Measurements from ENCODE around the gene MRPL33.

Gene MRPL33

GRCh38 chr2:27823135-27823534, 51.6 kb downstream of the MRPL33 start:
- no peak for DNase-seq
- no peak overlapping the region for H3K4me3 ChIP-seq (ENCODE audit: insufficient read depth, low read depth, low read length, poor library complexity, severe bottlenecking)
- H3K36me3 ChIP-seq (ENCODE audit: control insufficient read depth, insufficient read depth, low read length): peaks cover 5% of the 10 kb centered on the region
- no peaks in the 10 kb centered on the region for H3K9me3 ChIP-seq (ENCODE audit: control insufficient read depth, low read length)
- H3K27me3 ChIP-seq (replicated peaks; ENCODE audit: control insufficient read depth, insufficient read depth, low read length, poor library complexity, severe bottlenecking): no peaks in the 10 kb centered on the region
- H3K4me1 ChIP-seq (ENCODE audit: control insufficient read depth, insufficient read depth, low read length, poor library complexity, severe bottlenecking): no peaks in the 10 kb centered on the region
- no peak overlapping the region for H3K27ac ChIP-seq (ENCODE audit: insufficient read depth, low read length, poor library complexity, severe bottlenecking)

DNA sequence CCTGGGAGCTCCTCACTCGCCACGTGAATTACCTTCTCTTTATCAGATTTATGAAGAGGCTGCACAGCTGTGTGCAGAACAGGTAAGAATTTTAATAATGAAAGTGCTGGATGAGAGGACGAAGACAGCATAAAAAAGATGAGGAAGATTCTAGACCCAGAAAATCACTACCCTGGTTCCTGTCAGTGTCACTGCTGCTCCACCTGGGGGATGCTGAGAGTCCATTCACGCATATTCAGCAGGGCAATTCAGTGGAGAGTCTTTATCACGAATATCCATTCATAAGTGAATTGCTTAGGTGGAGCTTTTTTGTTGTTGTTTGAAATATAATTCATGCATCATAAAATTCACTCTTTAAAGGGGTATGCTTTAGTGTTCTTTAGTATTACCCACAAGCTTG, 52.0 kb downstream of the MRPL33 start:
- H3K27ac ChIP-seq (ENCODE audit: insufficient read depth, low read length, poor library complexity, severe bottlenecking): no peak overlapping the region
- H3K4me3 ChIP-seq (ENCODE audit: insufficient read depth, low read depth, low read length, poor library complexity, severe bottlenecking): no peak overlapping the region
- no peak for DNase-seq
- H3K4me1 ChIP-seq (ENCODE audit: control insufficient read depth, insufficient read depth, low read length, poor library complexity, severe bottlenecking): no peaks in the 10 kb centered on the region
- H3K9me3 ChIP-seq (ENCODE audit: control insufficient read depth, low read length): no peaks in the 10 kb centered on the region
- no peaks in the 10 kb centered on the region for H3K27me3 ChIP-seq (replicated peaks; ENCODE audit: control insufficient read depth, insufficient read depth, low read length, poor library complexity, severe bottlenecking)
- peaks cover 5% of the 10 kb centered on the region for H3K36me3 ChIP-seq (ENCODE audit: control insufficient read depth, insufficient read depth, low read length)

DNA sequence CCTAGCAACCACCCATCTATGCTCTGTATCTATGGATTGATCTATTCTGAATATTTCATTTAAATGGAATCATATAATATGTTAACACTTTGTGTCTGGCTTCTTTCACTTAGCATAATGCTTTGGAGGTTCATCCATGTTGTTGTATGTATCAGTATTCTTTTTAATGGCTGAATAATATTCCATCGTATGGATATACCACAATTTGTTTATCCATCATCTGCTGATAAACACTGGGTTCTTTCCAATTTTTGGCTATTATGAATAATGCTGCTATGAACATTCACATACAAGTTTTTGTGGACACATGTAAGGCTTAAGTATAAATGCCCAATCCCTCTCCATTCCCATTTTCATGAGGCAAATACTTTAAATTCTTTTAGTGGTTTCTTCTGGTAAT, 52.9 kb downstream of the MRPL33 start:
- Histone ChIP-seq H3K4me1 (ENCODE audit: control insufficient read depth, insufficient read depth, low read length, poor library complexity, severe bottlenecking) (no peaks in the 10 kb centered on the region), H3K9me3 (ENCODE audit: control insufficient read depth, low read length) (no peaks in the 10 kb centered on the region), H3K36me3 (ENCODE audit: control insufficient read depth, insufficient read depth, low read length) (peaks cover 5% of the 10 kb centered on the region), H3K27ac (ENCODE audit: insufficient read depth, low read length, poor library complexity, severe bottlenecking) (no peak overlapping the region), H3K27me3 (replicated peaks; ENCODE audit: control insufficient read depth, insufficient read depth, low read length, poor library complexity, severe bottlenecking) (no peaks in the 10 kb centered on the region), H3K4me3 (ENCODE audit: insufficient read depth, low read depth, low read length, poor library complexity, severe bottlenecking) (no peak overlapping the region)
- DNase-seq: no peak

- H3K36me3 ChIP-seq (ENCODE audit: control insufficient read depth, insufficient read depth, low read length): peaks cover 5% of the 10 kb centered on the region
- no peak overlapping the region for H3K4me3 ChIP-seq (ENCODE audit: insufficient read depth, low read depth, low read length, poor library complexity, severe bottlenecking)
- no peaks in the 10 kb centered on the region for H3K27me3 ChIP-seq (replicated peaks; ENCODE audit: control insufficient read depth, insufficient read depth, low read length, poor library complexity, severe bottlenecking)
- H3K9me3 ChIP-seq (ENCODE audit: control insufficient read depth, low read length): no peaks in the 10 kb centered on the region
- H3K4me1 ChIP-seq (ENCODE audit: control insufficient read depth, insufficient read depth, low read length, poor library complexity, severe bottlenecking): no peaks in the 10 kb centered on the region
- no peak overlapping the region for H3K27ac ChIP-seq (ENCODE audit: insufficient read depth, low read length, poor library complexity, severe bottlenecking)
- no peak for DNase-seq
These were observed 56.8 kb downstream of the MRPL33 start for GRCh38 chr2:27828305-27828704.

Data from effector memory CD4-positive, alpha-beta T cell (primary cell).